Breast epithelium (tissue), 3 donors: ENCODE measurements around the gene OSBPL10.

Source experiments
- CTCF ChIP-seq, 3 donors: fragments of 450-650 bp; IDR thresholded peaks; one replicate each; pipeline ENCODE4 v1.5.1; 2016 to 2017; ENCODE audit warnings: antibody characterized with exemption in 3 of 3, mild to moderate bottlenecking in 3 of 3, moderate library complexity in 3 of 3
- POLR2A ChIP-seq: fragments of 450-650 bp; IDR thresholded peaks from one replicate; pipeline ENCODE4 v1.6.1; 2016; ENCODE audit warnings: antibody characterized with exemption, mild to moderate bottlenecking, moderate library complexity

- no peak for TF ChIP-seq POLR2A
- TF ChIP-seq CTCF (IDR thresholded peaks at IDR 0.05): no peak
Measured at GRCh38 chr3:31947671-31948091, 33.4 kb downstream of the OSBPL10 start.
